Mesenchymal stem cell (in vitro differentiated cells and primary cell): ENCODE results near the gene C22orf15.

ENCODE experiments used
- DNase-seq: peaks from one replicate; pipeline ENCODE4 v3.0.0-alpha.2; 2013
- H2AFZ ChIP-seq: one replicate; pipeline ENCODE4 v1.6.1; 2013; ENCODE audit warnings: low read depth, mild to moderate bottlenecking, control low read depth, inconsistent platforms, low read length, moderate library complexity
- H2AK5ac ChIP-seq: 2 replicates; pipeline ENCODE4 v1.6.1; 2013; ENCODE audit warnings: low read length, moderate library complexity, mild to moderate bottlenecking, inconsistent platforms; ENCODE audit not compliant: severe bottlenecking
- H2BK120ac ChIP-seq: one replicate; pipeline ENCODE4 v1.6.1; 2013; ENCODE audit warnings: low read depth, mild to moderate bottlenecking, inconsistent platforms, low read length, moderate library complexity
- H2BK12ac ChIP-seq, 2 experiments: one replicate each; pipeline ENCODE4 v1.6.1; 2013; ENCODE audit warnings: inconsistent platforms in 2 of 2, low read length in 2 of 2, mild to moderate bottlenecking in 2 of 2, moderate library complexity in 2 of 2, control low read depth in 1 of 2
- H2BK15ac ChIP-seq: one replicate; pipeline ENCODE4 v1.6.1; 2013; ENCODE audit warnings: mild to moderate bottlenecking, low read depth, inconsistent platforms; ENCODE audit not compliant: poor library complexity, severe bottlenecking
- H2BK5ac ChIP-seq: 2 replicates; pipeline ENCODE4 v1.6.1; 2013; ENCODE audit warnings: low read depth, mild to moderate bottlenecking, low read length, control low read depth, inconsistent platforms; ENCODE audit not compliant: poor library complexity, severe bottlenecking
- H3K14ac ChIP-seq, 2 experiments: one replicate each; pipeline ENCODE4 v1.6.1; 2013; ENCODE audit warnings: inconsistent platforms in 2 of 2, low read length in 2 of 2, control low read depth in 1 of 2, mild to moderate bottlenecking in 1 of 2, moderate library complexity in 1 of 2
- H3K18ac ChIP-seq, 2 experiments: one replicate each; pipeline ENCODE4 v1.6.1; 2013; ENCODE audit warnings: inconsistent platforms in 2 of 2, low read length in 2 of 2, control low read depth in 1 of 2, low read depth in 1 of 2, mild to moderate bottlenecking in 1 of 2
- H3K23ac ChIP-seq, 2 experiments: one replicate each; pipeline ENCODE4 v1.6.1; 2013; ENCODE audit warnings: inconsistent platforms in 2 of 2, low read length in 2 of 2, mild to moderate bottlenecking in 2 of 2, moderate library complexity in 2 of 2, control low read depth in 1 of 2
- H3K27ac ChIP-seq: 2 replicates; pipeline ENCODE4 v1.5.1; 2013; ENCODE audit warnings: mild to moderate bottlenecking, moderate library complexity, low read length, control low read depth, inconsistent platforms; ENCODE audit not compliant: poor library complexity, severe bottlenecking
- H3K27me3 ChIP-seq, 2 experiments: 2 replicates each; pipeline versions ENCODE4 v1.6.1 to v1.7.0; 2013; ENCODE audit warnings: low read length in 2 of 2, mild to moderate bottlenecking in 2 of 2, moderate library complexity in 2 of 2, control low read depth in 1 of 2, inconsistent platforms in 1 of 2; ENCODE audit not compliant: control insufficient read depth in 1 of 2, insufficient read depth in 1 of 2
- H3K36me3 ChIP-seq, 2 experiments: 2 replicates each; pipeline versions ENCODE4 v1.6.1 to v1.7.0; 2013; ENCODE audit warnings: low read length in 2 of 2, control low read depth in 1 of 2, inconsistent platforms in 1 of 2, low read depth in 1 of 2, mild to moderate bottlenecking in 1 of 2; ENCODE audit not compliant: insufficient read depth in 2 of 2, control insufficient read depth in 1 of 2
- H3K4ac ChIP-seq, 2 experiments: one replicate each; pipeline ENCODE4 v1.6.1; 2013; ENCODE audit warnings: inconsistent platforms in 2 of 2, low read length in 2 of 2, mild to moderate bottlenecking in 2 of 2, moderate library complexity in 2 of 2, control low read depth in 1 of 2, low read depth in 1 of 2
- H3K4me1 ChIP-seq: 2 replicates; pipeline ENCODE4 v1.6.1; 2013; ENCODE audit warnings: low read depth, low read length, control low read depth; ENCODE audit not compliant: control insufficient read depth, insufficient read depth
- H3K4me2 ChIP-seq: 2 replicates; pipeline ENCODE4 v1.6.1; 2013; ENCODE audit warnings: low read length, mild to moderate bottlenecking, inconsistent platforms; ENCODE audit not compliant: poor library complexity, severe bottlenecking
- H3K4me3 ChIP-seq, 2 experiments: 2 replicates each; pipeline versions ENCODE4 v1.5.1 to v1.7.0; 2013; ENCODE audit warnings: low read length in 2 of 2, mild to moderate bottlenecking in 2 of 2, control low read depth in 1 of 2, low read depth in 1 of 2; ENCODE audit not compliant: insufficient read depth in 1 of 2
- H3K79me1 ChIP-seq: replicated peaks from 2 replicates; pipeline ENCODE4 v1.6.1; 2013; ENCODE audit warnings: mild to moderate bottlenecking, control low read depth, low read length, inconsistent platforms; ENCODE audit not compliant: poor library complexity, severe bottlenecking
- H3K9ac ChIP-seq: 2 replicates; pipeline ENCODE4 v1.7.0; 2013; ENCODE audit warnings: mild to moderate bottlenecking, low read length, moderate library complexity
- H3K9me3 ChIP-seq: 2 replicates; pipeline ENCODE4 v1.7.0; 2013; ENCODE audit warnings: mild to moderate bottlenecking, low read length; ENCODE audit not compliant: control insufficient read depth
- H4K8ac ChIP-seq: one replicate; pipeline ENCODE4 v1.6.1; 2013; ENCODE audit warnings: inconsistent platforms, mild to moderate bottlenecking, low read length, moderate library complexity
- H4K91ac ChIP-seq: one replicate; pipeline ENCODE4 v1.6.1; 2013; ENCODE audit warnings: mild to moderate bottlenecking, low read length, inconsistent platforms
- WGBS: methylation state at CpG from one replicate; pipeline ENCODE4 v1.1.7; 2013; ENCODE audit warnings: mixed read lengths; 5-methylcytosine and 5-hydroxymethylcytosine counted together

C22orf15 gene

GRCh38 chr22:23750714-23751440, 11.9 kb upstream of the C22orf15 start, which contains the start of gene ZNF70:
Gene ZNF70 (minus strand): TSS chr22:23751112. CDS start chr22:23745140, 5,972 bp downstream.
- Histone ChIP-seq H4K8ac (peak within 1 kb of the TSS; percentile 95), H3K36me3 (peaks cover 0 to under 1% of the 10 kb centered on the region in 2 experiments), H3K27me3 (no peaks in the 10 kb centered on the region), H3K23ac (no peak within 1 kb of the TSS), H2BK15ac (peak within 1 kb of the TSS; percentile 15), H3K4ac (peak within 1 kb of the TSS; percentile 58 to 98), H3K4me3 (peak within 1 kb of the TSS; percentile 89 to 93), H2BK5ac (peak within 1 kb of the TSS; percentile 9), H3K14ac (peak within 1 kb of the TSS in 1 of 2 experiments; percentile 88), H2AK5ac (no peak within 1 kb of the TSS), H4K91ac (peak within 1 kb of the TSS; percentile 81), H2BK120ac (peak within 1 kb of the TSS; percentile 56), H3K4me2 (peak within 1 kb of the TSS; percentile 95), H3K4me1 (peaks cover 8% of the 10 kb centered on the region), H3K9ac (peak within 1 kb of the TSS; percentile 91), H3K27ac (peak within 1 kb of the TSS; percentile 58), H3K9me3 (no peaks in the 10 kb centered on the region), H2BK12ac (peak within 1 kb of the TSS in 1 of 2 experiments; percentile 87), H3K18ac (peak within 1 kb of the TSS; percentile 65 to 97), H2AFZ (peak within 1 kb of the TSS; percentile 98), H3K79me1 (peaks cover 22% of the 10 kb centered on the region)
- peak; percentile 75 for DNase-seq
- under 1% methylated on average over 51 of the region's 78 CpGs for WGBS

- DNase-seq, result no peak
- Histone ChIP-seq H2BK15ac (no peak overlapping the region), H3K27ac (peak overlapping the region; percentile 58), H3K4me2 (peak overlapping the region; percentile 72), H2BK120ac (peak overlapping the region; percentile 56), H3K4ac (peak overlapping the region; percentile 39 to 98), H2AK5ac (no peak overlapping the region), H2BK12ac (peak overlapping the region in 1 of 2 experiments; percentile 87), H3K4me1 (peaks cover 8% of the 10 kb centered on the region), H2AFZ (peak overlapping the region; percentile 98), H3K4me3 (peak overlapping the region; percentile 89 to 93), H2BK5ac (no peak overlapping the region), H3K23ac (no peak overlapping the region), H3K9ac (peak overlapping the region; percentile 91), H4K91ac (peak overlapping the region; percentile 60), H3K14ac (peak overlapping the region in 1 of 2 experiments; percentile 88), H3K79me1 (peaks cover 17% of the 10 kb centered on the region), H3K27me3 (no peaks in the 10 kb centered on the region), H3K18ac (peak overlapping the region; percentile 65 to 97), H3K36me3 (no peaks in the 10 kb centered on the region), H3K9me3 (no peaks in the 10 kb centered on the region), H4K8ac (peak overlapping the region; percentile 95)
- WGBS, result 44% methylated on average over 20 of the region's 22 CpGs
Measured at GRCh38 chr22:23751441-23751996, 11.3 kb upstream of the C22orf15 start.

- Histone ChIP-seq H2BK5ac (no peak overlapping the region), H3K4me3 (peak overlapping the region in 1 of 2 experiments; percentile 93), H3K9me3 (no peaks in the 10 kb centered on the region), H3K27me3 (peaks cover 0 to 5% of the 10 kb centered on the region in 2 experiments), H3K4ac (no peak overlapping the region), H2AFZ (no peak overlapping the region), H3K14ac (no peak overlapping the region), H3K79me1 (peaks cover 11% of the 10 kb centered on the region), H4K91ac (no peak overlapping the region), H2AK5ac (no peak overlapping the region), H3K9ac (no peak overlapping the region), H3K18ac (no peak overlapping the region), H3K36me3 (no peaks in the 10 kb centered on the region), H2BK12ac (no peak overlapping the region), H3K27ac (no peak overlapping the region), H3K4me2 (no peak overlapping the region), H2BK120ac (no peak overlapping the region), H4K8ac (no peak overlapping the region), H3K23ac (no peak overlapping the region), H3K4me1 (peaks cover 8% of the 10 kb centered on the region), H2BK15ac (no peak overlapping the region)
- no peak for DNase-seq
- 95% methylated on average over 9 of the region's 9 CpGs for WGBS
Measured at GRCh38 chr22:23752090-23752691, 10.6 kb upstream of the C22orf15 start.

GRCh38 chr22:23752750-23753149, 10.0 kb upstream of the C22orf15 start:
- Histone ChIP-seq H2BK120ac (no peak overlapping the region), H3K4me3 (no peak overlapping the region), H3K4me2 (no peak overlapping the region), H3K79me1 (peaks cover 11% of the 10 kb centered on the region), H3K18ac (no peak overlapping the region), H2BK15ac (no peak overlapping the region), H2AK5ac (no peak overlapping the region), H3K14ac (no peak overlapping the region), H4K91ac (peak overlapping the region; percentile 18), H3K27ac (no peak overlapping the region), H3K36me3 (no peaks in the 10 kb centered on the region), H4K8ac (no peak overlapping the region), H3K4me1 (peaks cover 8% of the 10 kb centered on the region), H2BK12ac (no peak overlapping the region), H3K23ac (no peak overlapping the region), H2BK5ac (no peak overlapping the region), H3K27me3 (peaks cover 0 to 5% of the 10 kb centered on the region in 2 experiments), H3K4ac (no peak overlapping the region), H2AFZ (no peak overlapping the region), H3K9ac (no peak overlapping the region), H3K9me3 (no peaks in the 10 kb centered on the region)
- no peak for DNase-seq
- WGBS, result 92% methylated on average over 16 of the region's 16 CpGs
